H9 (cell line): ENCODE measurements around the gene AHNAK. TPM values are rescaled to one million over a fixed set of nuclear protein-coding genes. Genes with fewer than 3 reads are reported as not detected.

ENCODE experiments used
- DNase-seq: peaks from one replicate; pipeline ENCODE4 v3.0.0-alpha.2; 2017
- H2AFZ ChIP-seq: one replicate; pipeline ENCODE4 v1.6.1; 2013; ENCODE audit warnings: mild to moderate bottlenecking, low read length, control low read depth, moderate library complexity
- H2AK5ac ChIP-seq: 2 replicates; pipeline ENCODE4 v1.6.1; 2013; ENCODE audit warnings: low read length, control low read depth, mixed read lengths; ENCODE audit not compliant: insufficient read length
- H2BK120ac ChIP-seq: one replicate; pipeline ENCODE4 v1.6.1; 2013; ENCODE audit warnings: low read depth, mild to moderate bottlenecking, low read length, control low read depth, inconsistent platforms; ENCODE audit not compliant: poor library complexity, severe bottlenecking
- H2BK12ac ChIP-seq: 2 replicates; pipeline ENCODE4 v1.6.1; 2013; ENCODE audit warnings: low read length, control low read depth, mixed read lengths, low read depth; ENCODE audit not compliant: insufficient read length
- H2BK15ac ChIP-seq: 2 replicates; pipeline ENCODE4 v1.6.1; 2013; ENCODE audit warnings: low read depth, low read length, control low read depth
- H2BK20ac ChIP-seq: one replicate; pipeline ENCODE4 v1.6.1; 2013; ENCODE audit warnings: low read depth, mild to moderate bottlenecking, low read length, control low read depth, inconsistent platforms; ENCODE audit not compliant: poor library complexity, severe bottlenecking
- H2BK5ac ChIP-seq: 2 replicates; pipeline ENCODE4 v1.6.1; 2013; ENCODE audit warnings: low read length, control low read depth, mixed read lengths; ENCODE audit not compliant: insufficient read length
- H3K14ac ChIP-seq: 2 replicates; pipeline ENCODE4 v1.6.1; 2013; ENCODE audit warnings: low read length, control low read depth; ENCODE audit not compliant: insufficient read depth
- H3K18ac ChIP-seq: 2 replicates; pipeline ENCODE4 v1.6.1; 2013; ENCODE audit warnings: low read depth, mild to moderate bottlenecking, mixed read lengths, low read length, control low read depth; ENCODE audit not compliant: insufficient read length
- H3K23ac ChIP-seq: 2 replicates; pipeline ENCODE4 v1.6.1; 2013; ENCODE audit warnings: low read length, control low read depth, mixed read lengths, low read depth; ENCODE audit not compliant: insufficient read length
- H3K23me2 ChIP-seq: 2 replicates; pipeline ENCODE4 v1.6.1; 2013; ENCODE audit warnings: low read depth, mild to moderate bottlenecking, mixed read lengths, low read length, control low read depth; ENCODE audit not compliant: insufficient read length, poor library complexity, severe bottlenecking
- H3K27ac ChIP-seq: 2 replicates; pipeline ENCODE4 v1.5.1; 2013; ENCODE audit warnings: low read length, control low read depth, mixed read lengths, low read depth; ENCODE audit not compliant: insufficient read length
- H3K27me3 ChIP-seq: 2 replicates; pipeline ENCODE4 v1.6.1; 2013; ENCODE audit warnings: low read length, control low read depth, inconsistent platforms; ENCODE audit not compliant: insufficient read depth
- H3K4ac ChIP-seq: 2 replicates; pipeline ENCODE4 v1.6.1; 2013; ENCODE audit warnings: low read depth, mild to moderate bottlenecking, control low read depth, inconsistent platforms, low read length, moderate library complexity
- H3K4me1 ChIP-seq: 2 replicates; pipeline ENCODE4 v1.6.1; 2013; ENCODE audit warnings: low read length, control low read depth, inconsistent platforms; ENCODE audit not compliant: insufficient read depth
- H3K4me2 ChIP-seq: 2 replicates; pipeline ENCODE4 v1.6.1; 2013; ENCODE audit warnings: low read length, control low read depth, mixed read lengths; ENCODE audit not compliant: insufficient read length, insufficient read depth
- H3K56ac ChIP-seq: 2 replicates; pipeline ENCODE4 v1.6.1; 2013; ENCODE audit warnings: low read depth, mild to moderate bottlenecking, mixed read lengths, low read length, control low read depth; ENCODE audit not compliant: insufficient read length
- H3K79me1 ChIP-seq: 2 replicates; pipeline ENCODE4 v1.6.1; 2013; ENCODE audit warnings: low read depth, mild to moderate bottlenecking, moderate library complexity, low read length, control low read depth, inconsistent platforms; ENCODE audit not compliant: insufficient read depth, poor library complexity, severe bottlenecking
- H3K79me2 ChIP-seq: 2 replicates; pipeline ENCODE4 v1.6.1; 2013; ENCODE audit warnings: low read length, control low read depth, inconsistent platforms; ENCODE audit not compliant: insufficient read depth
- H3K9ac ChIP-seq: 2 replicates; pipeline ENCODE4 v1.6.1; 2013; ENCODE audit warnings: low read length, control low read depth, mixed read lengths; ENCODE audit not compliant: insufficient read length; ENCODE audit errors: extremely low read depth
- H3K9me3 ChIP-seq: one replicate; pipeline ENCODE4 v1.6.1; 2013; ENCODE audit warnings: low read depth, low read length, inconsistent platforms; ENCODE audit not compliant: control insufficient read depth
- H3T11ph ChIP-seq: one replicate; pipeline ENCODE4 v1.6.1; 2013; ENCODE audit warnings: mild to moderate bottlenecking, low read length, control low read depth, inconsistent platforms
- H4K20me1 ChIP-seq: one replicate; pipeline ENCODE4 v1.6.1; 2013; ENCODE audit not compliant: control insufficient read depth, insufficient read length, insufficient read depth
- H4K5ac ChIP-seq: 2 replicates; pipeline ENCODE4 v1.6.1; 2013; ENCODE audit warnings: low read depth, mild to moderate bottlenecking, mixed read lengths, low read length, control low read depth; ENCODE audit not compliant: insufficient read length
- H4K8ac ChIP-seq: replicated peaks from 2 replicates; pipeline ENCODE4 v1.6.1; 2013; ENCODE audit warnings: low read length, control low read depth, mixed read lengths, low read depth; ENCODE audit not compliant: insufficient read length
- H4K91ac ChIP-seq: 2 replicates; pipeline ENCODE4 v1.6.1; 2013; ENCODE audit warnings: low read depth, mild to moderate bottlenecking, moderate library complexity, mixed read lengths, low read length, control low read depth; ENCODE audit not compliant: insufficient read length
- H3K27ac Mint-ChIP-seq, 3 experiments: 2 replicates in 2 of 3; 3 replicates in 1 of 3; pipeline ENCODE4 v1.8.0; 2020 to 2021; ENCODE audit warnings: mixed read lengths in 3 of 3, mild to moderate bottlenecking in 1 of 3, moderate library complexity in 1 of 3
- H3K27me3 Mint-ChIP-seq: 2 replicates; pipeline ENCODE4 v1.8.0; 2021; ENCODE audit warnings: low read depth, mild to moderate bottlenecking, moderate library complexity, mixed read lengths
- H3K36me3 Mint-ChIP-seq, 3 experiments: 2 replicates in 2 of 3; 3 replicates in 1 of 3; pipeline ENCODE4 v1.8.0; 2020 to 2021; ENCODE audit warnings: low read depth in 3 of 3, mixed read lengths in 3 of 3; ENCODE audit not compliant: insufficient read depth in 1 of 3
- H3K4me1 Mint-ChIP-seq, 2 experiments: 2 replicates each; pipeline ENCODE4 v1.8.0; 2020; ENCODE audit warnings: mixed read lengths in 2 of 2
- H3K4me3 Mint-ChIP-seq, 2 experiments: 2 replicates in 1 of 2; 3 replicates in 1 of 2; pipeline ENCODE4 v1.8.0; 2020 to 2021; ENCODE audit warnings: mild to moderate bottlenecking in 2 of 2, mixed read lengths in 2 of 2, moderate library complexity in 1 of 2
- H3K9me3 Mint-ChIP-seq, 2 experiments: 2 replicates in 1 of 2; 3 replicates in 1 of 2; pipeline ENCODE4 v1.8.0; 2020; ENCODE audit warnings: mild to moderate bottlenecking in 2 of 2, mixed read lengths in 2 of 2, moderate library complexity in 1 of 2
- WGBS: extraction: QIAGEN DNeasy Blood & Tissue Kit; methylation state at CpG from one replicate; pipeline ENCODE4 v1.1.7; 2013; ENCODE audit warnings: missing lambda C conversion rate, low lambda C conversion rate, mixed read lengths; ENCODE audit not compliant: insufficient read length; ENCODE audit errors: extremely low coverage; 5-methylcytosine and 5-hydroxymethylcytosine counted together
- total RNA-seq: library from RNA; stranded (reverse); gene quantifications from 2 replicates; pipeline ENCODE4 v1.2.1, GENCODE V29; 2021
- TF ChIP-seq, protein P1 (sequence below): fragments of 200-600 bp; sonication (generic); conservative IDR thresholded peaks from 3 replicates; pipeline ENCODE4 v1.8.0; 2021; ENCODE audit warnings: antibody characterized with exemption, mild to moderate bottlenecking

AHNAK gene
- total RNA-seq, 1 experiment from 2014 or later: 15.2 TPM

DNA sequence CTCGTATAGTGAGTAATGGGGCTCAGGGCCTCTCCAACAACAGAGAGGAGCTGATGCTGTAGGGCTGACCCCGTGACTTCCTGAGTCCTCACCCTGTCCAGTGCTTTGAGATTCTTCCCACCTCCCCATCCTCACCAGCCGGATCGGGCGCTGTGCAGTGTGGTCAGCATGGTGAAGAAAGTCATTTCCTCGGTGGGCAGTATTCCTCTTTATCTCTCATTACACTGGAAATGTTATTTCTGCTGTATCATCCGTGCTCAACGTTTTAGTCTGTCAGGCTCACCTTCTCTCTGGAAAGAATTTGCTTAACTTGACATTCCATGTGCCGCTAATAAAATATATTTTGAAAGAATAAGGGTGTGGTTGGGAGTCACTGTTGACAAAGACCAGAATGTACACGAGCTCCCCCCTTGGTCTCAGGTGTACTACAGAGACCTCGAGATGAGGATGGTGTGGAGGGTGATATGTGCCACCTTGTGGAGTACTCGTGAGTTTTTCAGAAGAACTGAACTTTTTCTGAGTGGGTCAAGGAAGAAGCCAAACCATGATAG, 153.5 kb downstream of the AHNAK start:
- Histone ChIP-seq H3K79me2 (no peaks in the 10 kb centered on the region), H3K9ac (no peak overlapping the region), H3K4me1 (peaks cover 4% of the 10 kb centered on the region; the same call in 1 of the 2 replicates), H2BK5ac (no peak overlapping the region), H3K4ac (no peak overlapping the region), H3K27ac (no peak overlapping the region), H3K9me3 (no peaks in the 10 kb centered on the region), H3K4me2 (no peak overlapping the region), H2BK20ac (no peak overlapping the region), H4K5ac (no peak overlapping the region), H3K23ac (no peak overlapping the region), H3K27me3 (no peaks in the 10 kb centered on the region), H4K8ac (no peak overlapping the region), H3K23me2 (peaks cover 6% of the 10 kb centered on the region), H2BK120ac (no peak overlapping the region), H4K20me1 (no peaks in the 10 kb centered on the region), H2AFZ (no peak overlapping the region), H3K18ac (no peak overlapping the region), H3K56ac (no peak overlapping the region), H3K79me1 (no peaks in the 10 kb centered on the region), H4K91ac (no peak overlapping the region), H2BK12ac (no peak overlapping the region), H3T11ph (no peak overlapping the region), H2AK5ac (no peak overlapping the region), H2BK15ac (no peak overlapping the region), H3K14ac (no peak overlapping the region)
- TF ChIP-seq, protein P1, sequence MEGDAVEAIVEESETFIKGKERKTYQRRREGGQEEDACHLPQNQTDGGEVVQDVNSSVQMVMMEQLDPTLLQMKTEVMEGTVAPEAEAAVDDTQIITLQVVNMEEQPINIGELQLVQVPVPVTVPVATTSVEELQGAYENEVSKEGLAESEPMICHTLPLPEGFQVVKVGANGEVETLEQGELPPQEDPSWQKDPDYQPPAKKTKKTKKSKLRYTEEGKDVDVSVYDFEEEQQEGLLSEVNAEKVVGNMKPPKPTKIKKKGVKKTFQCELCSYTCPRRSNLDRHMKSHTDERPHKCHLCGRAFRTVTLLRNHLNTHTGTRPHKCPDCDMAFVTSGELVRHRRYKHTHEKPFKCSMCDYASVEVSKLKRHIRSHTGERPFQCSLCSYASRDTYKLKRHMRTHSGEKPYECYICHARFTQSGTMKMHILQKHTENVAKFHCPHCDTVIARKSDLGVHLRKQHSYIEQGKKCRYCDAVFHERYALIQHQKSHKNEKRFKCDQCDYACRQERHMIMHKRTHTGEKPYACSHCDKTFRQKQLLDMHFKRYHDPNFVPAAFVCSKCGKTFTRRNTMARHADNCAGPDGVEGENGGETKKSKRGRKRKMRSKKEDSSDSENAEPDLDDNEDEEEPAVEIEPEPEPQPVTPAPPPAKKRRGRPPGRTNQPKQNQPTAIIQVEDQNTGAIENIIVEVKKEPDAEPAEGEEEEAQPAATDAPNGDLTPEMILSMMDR: no peak; the same call in 2 of the 3 replicates
- WGBS: no CpG with 5 or more reads among the region's 12 CpGs
- no peaks in the 10 kb centered on the region for H3K27me3 Mint-ChIP-seq
- H3K9me3 Mint-ChIP-seq: no peaks in the 10 kb centered on the region
- H3K4me3 Mint-ChIP-seq: no peak overlapping the region
- no peak overlapping the region for H3K27ac Mint-ChIP-seq
- H3K36me3 Mint-ChIP-seq: no peaks in the 10 kb centered on the region
- peaks cover 7 to 22% of the 10 kb centered on the region in 2 experiments for H3K4me1 Mint-ChIP-seq
- DNase-seq: no peak
